ENCODE results near the gene PPP3CB.

PPP3CB gene

DNA sequence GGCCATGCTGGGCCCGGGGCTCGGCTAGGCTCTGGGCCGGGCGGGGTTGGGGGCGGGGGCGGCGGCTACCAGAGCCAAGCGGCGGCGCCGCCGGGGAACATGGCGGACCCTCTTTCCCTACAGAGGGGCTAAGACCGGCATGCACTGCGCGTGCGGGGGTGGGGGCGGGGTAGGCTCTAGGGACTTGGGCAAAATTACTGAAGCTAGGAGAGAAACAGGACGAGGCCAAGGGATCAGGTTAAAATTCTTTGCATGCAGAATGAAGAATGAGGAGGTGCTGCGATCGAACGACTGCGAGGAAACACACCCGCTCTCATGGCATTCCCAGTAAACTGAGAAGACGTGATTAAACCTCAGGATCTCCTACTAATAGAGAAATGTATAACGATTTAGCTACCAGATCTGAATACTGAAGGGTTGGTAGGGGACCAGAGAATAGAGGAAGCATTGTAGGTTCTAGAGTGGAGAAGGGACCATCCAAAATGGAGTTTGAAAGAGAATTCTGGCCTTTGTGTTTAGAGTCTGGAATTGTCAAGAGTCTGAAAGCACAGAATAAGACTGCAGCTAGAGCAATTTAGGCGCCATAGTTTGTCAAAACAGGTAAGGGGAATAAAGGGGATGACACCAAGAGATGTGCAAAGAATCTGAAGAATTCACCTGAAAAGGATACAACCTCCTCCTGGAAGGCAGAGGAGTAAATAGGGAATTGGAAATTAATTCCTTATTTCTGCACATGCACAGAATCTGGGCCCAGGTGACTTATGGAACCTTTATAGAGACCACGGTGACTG lies at the start of gene PPP3CB:
Gene PPP3CB, minus strand, starts transcription at position 141 of the 791 bp plus-strand sequence. Its CDS starts 135 bp downstream, at position 6.
- DNase-seq (ENCODE audit: low spot score): peak; percentile 89

DNA sequence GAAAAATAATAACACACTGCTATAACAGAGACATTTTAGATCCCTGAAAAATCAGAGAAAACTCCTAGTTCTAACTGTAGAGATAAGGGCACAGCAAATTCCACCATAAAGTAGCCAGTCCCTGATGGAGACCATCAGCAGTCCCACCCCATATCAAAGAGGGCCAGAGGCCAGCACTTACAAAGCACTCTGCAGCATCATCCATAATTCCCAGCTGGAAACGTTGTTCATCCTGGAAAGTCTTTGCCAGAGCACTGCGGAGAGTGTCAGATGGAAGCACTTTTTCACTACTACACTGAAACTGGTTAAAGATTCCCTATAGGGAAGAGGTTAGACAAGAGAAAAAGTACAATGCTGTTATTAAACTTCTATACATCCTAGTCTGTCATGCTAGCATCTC lies 49.5 kb upstream of the PPP3CB start:
- no peak for DNase-seq (ENCODE audit: low spot score)

DNA sequence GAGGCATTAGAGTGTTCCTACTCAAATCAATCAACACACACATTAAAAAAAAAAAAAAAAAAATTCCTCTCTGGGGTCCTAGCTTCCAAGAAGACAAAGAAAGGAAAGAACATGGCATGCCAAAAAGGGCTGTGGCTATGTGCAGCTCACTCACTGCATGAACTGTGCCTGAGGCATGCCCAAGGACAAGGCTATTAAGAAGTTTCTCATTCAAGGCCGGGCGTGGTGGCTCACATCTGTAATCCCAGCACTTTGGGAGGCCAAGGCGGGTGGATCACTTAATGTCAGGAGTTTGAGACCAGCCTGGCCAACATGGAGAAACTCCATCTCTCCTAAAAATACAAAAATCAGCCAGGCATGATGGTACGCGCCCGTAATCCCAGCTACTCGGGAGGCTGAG lies 41.9 kb upstream of the PPP3CB start:
- DNase-seq (ENCODE audit: low spot score): no peak

DNA sequence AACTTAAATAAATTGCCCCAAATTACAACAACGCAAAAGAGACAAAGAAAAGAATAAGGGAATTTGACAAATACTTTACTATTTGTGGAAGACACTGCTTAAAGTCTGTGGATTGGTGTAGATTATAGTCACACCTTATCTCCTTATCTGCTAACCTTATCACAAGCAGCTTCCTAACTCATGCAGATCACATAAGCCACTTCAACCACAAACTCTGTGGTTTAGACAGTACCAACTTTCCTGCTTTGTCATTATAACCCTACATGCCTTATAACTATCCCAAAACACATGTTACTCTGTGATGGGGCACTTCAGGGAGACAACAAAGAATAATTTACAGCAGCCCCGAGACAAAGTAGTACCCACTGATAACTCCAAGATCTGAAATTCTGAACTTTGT lies 41.5 kb upstream of the PPP3CB start:
- no peak for DNase-seq (ENCODE audit: low spot score)

DNA sequence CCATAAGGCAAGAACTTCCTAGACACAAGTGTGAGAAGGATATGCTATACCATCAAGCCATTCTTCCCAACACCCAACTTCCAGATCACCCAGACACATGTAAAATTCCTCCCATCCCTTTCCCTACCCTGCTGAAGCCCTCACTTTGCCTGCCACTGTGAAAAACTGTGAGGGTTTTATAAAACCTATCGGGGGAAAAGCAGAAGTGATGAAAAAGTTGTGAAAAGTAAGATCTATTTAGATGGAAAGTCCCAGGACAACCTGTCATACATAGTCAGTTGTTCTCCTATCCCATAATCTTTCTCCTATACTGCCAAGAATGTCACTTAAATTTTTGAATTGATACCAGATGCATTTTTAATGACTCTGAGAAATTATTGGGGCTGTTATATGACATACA lies 39.0 kb upstream of the PPP3CB start:
- DNase-seq (ENCODE audit: low spot score): no peak

DNA sequence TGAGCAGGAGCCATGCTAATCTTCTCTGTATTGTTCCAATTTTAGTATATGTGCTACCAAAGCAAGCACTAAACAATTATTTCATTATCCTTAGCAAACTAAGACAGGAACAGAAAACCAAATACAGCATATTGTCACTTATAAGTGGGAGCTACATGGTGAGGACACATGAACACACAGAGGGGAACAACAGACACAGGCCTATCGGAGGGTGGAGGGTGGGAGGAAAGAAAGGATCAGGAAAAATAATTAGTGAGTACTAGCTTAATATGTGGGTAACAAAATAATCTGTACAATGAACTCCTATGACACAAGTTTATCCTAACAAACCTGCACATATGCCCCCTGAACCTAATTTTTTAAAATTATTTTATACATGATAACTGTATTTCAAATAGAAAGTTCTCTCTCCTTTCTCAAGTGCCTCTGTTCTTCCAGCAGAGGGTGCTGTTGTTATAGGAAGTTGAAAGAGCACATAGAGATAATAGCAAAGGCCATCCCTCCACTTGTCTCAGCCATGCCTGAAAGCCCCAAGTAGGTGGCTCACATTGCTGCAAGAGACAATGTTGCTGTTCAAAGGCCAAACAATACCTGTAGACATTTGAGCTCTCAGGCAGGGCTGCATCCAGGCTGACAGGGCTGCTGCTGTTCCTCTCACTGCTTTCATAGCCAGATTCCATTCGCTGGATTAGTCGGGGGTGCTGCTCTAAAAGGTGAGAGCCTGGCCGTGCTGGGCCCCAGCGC lies 33.4 kb upstream of the PPP3CB start:
- DNase-seq (ENCODE audit: low spot score): peak; percentile 82

DNA sequence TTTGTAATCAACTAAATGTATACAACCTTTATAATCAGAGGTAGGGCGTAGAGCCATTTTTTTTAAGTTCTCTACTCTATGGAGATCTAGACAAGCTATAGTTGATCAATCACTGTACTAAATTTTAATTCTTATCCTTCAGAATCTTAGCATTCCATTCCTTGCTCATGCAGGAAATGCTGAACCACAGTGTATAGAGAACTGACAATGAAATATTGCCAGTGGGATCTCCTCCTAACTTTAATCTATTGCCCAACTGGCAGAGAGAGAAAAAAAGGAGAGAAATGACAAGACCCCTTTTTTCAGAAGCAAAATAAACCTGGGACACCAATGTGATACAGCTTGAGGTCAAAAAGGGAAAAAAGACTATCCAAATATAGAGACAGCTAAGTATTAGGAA lies 26.4 kb upstream of the PPP3CB start:
- no peak for DNase-seq (ENCODE audit: low spot score)

DNA sequence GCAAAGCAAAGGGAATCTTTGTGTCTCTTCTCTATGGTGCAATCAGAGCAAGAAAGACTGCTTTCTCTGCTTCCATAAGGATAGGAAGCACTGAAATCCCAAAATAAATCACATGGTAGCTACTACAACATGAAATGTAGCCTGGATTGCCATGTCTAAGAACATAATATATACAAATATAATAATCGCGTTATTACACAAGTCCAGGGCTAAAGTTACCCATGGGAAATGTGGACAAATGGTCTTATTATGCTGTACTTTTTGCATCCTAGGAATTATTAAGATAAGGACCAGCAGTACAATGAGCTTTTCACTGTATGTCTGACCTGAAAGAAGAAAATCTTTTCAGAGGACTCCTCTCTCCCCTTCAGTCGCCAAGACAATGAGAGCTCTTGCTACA lies 23.5 kb upstream of the PPP3CB start:
- DNase-seq (ENCODE audit: low spot score): no peak

DNA sequence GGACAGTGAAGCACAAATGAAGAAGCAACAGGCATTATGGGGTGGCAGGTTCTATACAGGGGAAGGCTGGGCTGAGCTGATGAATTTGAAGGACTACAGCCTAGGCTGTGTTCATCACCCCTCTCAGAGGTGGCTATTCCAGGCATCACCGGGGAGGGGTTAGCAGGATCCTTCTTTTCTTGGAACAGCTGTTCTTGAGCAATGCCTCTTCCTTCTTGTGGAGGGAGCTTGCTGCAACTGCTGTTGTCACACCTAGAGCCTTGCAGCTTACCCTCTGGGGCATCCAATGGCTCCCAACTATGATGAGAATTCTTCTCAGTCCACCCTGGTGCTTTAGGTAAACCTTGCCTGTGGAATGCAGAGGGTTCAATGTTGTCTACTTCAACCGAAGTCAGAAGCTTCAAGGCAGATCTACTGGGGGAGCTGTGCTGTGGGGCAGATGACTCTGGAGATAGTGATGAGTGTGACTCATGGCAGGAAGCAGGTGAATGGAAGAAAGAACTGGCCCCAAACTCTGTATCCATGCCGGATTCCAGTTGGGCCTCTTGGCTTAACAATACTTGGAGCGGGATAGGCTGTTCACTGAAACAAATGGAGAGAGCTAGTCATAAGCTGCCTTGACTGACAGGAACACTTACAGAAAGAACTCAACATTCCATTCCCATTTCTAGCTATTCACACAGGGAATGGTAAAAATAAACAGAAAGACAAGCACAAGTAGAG lies 21.5 kb upstream of the PPP3CB start:
- no peak for DNase-seq (ENCODE audit: low spot score)

DNA sequence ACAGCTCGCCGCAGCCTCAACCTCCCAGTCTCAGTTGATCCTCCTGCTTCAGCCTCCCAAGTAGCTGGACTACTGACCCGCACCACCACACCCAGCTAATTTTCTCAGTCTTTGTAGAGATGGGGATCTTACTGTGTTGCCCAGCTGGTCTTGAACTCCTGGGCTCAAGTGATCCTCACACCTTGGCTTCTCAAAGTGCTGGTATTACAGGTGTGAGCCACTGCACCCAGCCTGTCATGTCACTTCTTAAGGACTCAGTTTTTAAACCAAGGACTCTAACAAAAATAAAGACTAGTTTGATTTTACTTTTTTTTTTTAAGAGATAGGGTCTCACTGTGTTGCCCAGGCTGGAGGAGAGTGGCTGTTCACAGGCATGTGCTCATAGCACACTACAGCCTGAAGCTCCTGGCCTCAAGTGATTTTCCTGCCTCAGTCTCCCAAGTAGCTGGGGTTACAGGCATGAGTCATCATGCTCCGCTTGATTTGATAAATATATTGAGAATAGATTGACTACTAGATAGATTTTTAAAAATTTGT lies 16.5 kb upstream of the PPP3CB start:
- no peak for DNase-seq (ENCODE audit: low spot score)

DNA sequence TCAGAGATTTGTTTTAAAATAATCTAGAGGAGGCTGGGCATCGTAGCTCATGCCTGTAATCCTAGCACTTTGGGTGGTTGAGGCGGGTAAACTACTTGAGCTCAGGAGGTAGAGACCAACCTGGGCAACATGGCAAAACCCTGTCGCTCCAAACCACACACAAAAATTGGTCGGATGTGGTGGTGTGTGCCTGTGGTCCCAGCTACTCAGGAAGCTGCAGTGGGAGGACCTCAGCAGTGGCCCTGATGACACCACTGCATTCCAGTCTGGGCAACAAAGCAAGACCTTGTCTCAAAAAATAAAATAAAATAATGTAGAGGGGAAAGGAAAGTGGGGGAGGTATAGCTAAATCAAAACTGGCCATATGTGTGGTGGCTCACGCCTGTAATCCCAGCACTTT lies 13.9 kb upstream of the PPP3CB start:
- DNase-seq (ENCODE audit: low spot score): no peak

DNA sequence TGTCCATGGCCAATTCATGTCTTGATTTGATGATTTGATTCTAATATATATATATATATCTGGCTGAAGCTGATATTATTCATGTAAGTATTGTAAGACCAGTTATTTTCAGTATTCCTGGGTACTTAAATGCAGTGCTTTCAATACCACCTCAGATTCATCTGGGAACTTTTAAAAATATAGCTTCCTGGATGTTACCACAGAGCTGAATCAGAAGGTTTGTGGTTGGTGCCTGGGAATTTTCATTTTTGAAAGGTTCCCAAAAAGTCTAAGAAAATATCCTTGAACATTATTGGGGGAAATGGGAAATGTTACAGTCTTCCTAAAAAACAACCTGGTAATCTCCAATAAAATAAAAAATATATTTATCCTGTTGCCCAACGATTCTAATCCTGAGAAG lies 10.7 kb upstream of the PPP3CB start:
- no peak for DNase-seq (ENCODE audit: low spot score)

DNA sequence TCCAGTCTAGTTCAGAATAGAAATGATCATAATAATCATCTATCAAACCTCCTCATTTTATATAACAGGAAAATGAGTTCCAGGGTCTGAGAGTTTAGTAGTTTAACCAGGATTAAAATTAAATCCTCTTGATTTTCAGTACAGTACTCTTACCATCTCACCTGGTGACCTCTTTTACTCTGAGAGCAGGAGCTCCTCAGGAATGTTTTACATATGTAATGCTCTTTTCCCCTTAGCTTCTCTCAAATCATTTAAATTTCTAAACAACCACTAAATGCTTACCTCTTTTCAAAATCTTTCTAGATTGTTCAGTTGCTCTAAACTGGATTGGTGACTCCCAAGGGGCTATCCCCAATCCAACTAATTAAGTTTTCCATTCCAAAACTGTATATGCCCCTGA lies 10.2 kb upstream of the PPP3CB start:
- no peak for DNase-seq (ENCODE audit: low spot score)

DNA sequence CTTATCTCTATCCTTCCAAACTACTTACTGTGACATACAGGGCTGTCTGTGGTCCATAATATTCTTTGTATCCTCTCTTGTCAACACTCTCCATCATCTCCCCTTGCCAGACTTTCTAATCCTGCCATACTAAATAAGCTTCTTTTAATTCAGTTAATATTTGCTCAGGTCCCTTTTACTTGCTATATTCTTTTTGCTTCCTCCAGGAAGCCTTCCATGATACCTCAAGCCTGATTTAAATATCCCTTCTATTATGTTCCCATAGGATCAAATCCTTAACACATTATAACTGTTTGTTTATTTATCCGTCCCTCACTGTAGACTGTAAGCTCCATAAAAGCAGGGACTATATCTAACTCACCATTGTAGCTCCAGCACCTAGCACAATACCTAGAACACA lies 7.2 kb upstream of the PPP3CB start:
- DNase-seq (ENCODE audit: low spot score): no peak

DNA sequence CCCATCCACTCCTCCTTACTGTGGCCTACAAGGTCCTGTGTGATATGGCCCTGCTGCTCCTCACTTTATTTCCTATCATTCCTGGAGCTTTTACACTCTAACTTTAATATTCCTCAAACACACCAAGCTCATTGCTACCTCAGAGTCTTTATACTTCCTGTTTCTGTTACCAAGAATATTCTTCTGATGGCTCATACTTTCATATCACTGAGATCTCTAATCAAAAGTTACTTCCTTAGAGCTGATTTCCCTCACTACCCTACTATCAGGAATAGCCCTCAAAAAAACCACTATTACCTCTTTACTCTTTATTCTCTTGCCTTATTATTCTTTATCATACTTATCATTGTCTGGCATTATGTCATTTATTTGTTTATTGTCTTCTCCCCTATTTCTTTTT lies 5.8 kb upstream of the PPP3CB start:
- no peak for DNase-seq (ENCODE audit: low spot score)

DNA sequence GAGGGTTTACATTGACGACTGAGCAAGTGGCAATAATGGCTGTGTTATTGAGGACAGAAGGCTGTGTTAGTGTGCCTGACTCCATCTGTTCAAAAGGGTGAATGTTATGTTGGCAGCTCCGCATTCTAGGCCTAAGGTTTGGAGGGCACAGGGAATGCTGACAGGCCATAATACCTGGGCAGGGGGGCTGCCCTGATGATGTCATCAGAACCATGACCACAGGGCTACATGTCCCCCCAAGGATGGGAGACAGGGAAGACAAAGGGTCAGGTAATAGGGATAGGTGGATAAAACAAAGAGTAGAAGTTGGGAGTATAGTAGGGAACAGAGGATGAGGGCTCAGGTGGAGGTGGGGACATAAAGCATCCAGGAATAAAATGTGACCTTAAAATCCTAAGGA lies 1.8 kb upstream of the PPP3CB start:
- no peak for DNase-seq (ENCODE audit: low spot score)

DNA sequence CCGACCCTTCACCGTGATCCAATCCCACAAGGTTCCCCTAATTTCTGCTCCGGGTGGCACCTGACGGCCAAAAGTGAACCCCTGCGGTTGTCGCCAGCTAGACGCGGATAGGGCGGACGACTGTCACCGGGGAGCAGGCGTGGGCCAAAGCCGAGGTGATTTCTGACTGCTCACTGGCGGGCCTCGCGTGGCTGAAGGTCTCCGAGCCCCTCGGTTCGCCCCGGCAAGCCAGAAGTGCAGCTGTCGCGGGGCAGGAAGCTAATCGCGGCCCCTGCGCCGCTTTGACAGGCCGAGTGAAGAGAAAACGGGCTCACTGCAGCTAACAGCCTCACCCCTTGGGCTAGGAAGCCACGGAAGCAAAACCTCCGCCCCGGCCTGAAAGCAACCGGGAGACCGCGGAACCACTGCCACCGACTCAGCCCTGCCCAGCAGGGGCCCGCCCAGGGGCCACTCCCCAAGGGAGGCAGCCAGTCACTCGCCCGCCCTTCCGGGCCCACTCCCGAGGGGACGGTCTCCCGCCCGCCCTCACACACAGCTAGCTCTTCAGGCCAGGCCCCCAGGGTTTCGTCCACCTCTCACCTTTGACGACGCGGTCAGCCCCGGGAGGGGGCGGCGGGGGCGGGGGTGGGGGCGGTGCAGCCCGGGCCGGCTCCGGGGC lies 469 bp downstream of the PPP3CB start:
- DNase-seq (ENCODE audit: low spot score): peak; percentile 79

DNA sequence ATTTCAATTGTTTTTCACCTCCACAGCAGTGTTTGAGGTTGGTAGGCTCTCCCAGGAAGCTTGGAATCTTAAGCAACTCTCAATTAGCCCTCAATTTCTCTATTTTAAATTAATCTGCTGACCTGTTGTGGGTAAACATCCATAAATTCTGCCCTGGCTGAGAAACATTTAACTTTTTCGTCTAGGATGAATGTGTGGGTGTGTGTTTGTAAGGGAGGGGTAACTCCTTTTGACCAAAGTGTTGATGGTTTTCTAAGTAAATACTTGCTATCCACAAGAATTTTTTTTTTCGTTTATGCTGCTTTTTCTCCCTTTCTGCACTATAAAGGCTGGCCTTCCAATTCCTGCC lies 973 bp downstream of the PPP3CB start:
- DNase-seq (ENCODE audit: low spot score): no peak

DNA sequence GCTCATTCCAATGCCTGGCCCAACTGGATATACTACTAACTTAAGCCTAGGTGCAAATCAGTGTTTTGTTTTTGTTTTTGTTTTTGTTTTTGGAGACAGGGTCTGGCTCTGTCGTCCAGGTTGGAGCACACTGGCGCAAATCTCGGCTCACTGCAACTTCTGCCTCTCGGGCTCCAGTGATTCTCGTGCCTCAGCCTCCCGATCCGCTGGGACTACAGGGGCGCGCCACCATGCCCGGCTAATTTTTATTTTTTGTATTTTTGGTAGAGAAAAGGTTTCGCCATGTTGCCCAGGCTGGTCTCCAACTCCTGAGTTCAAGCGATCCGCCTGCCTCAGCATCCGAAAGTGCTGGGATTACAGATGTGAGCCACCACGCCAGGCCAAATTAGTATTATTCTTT lies 1.6 kb downstream of the PPP3CB start:
- no peak for DNase-seq (ENCODE audit: low spot score)

DNA sequence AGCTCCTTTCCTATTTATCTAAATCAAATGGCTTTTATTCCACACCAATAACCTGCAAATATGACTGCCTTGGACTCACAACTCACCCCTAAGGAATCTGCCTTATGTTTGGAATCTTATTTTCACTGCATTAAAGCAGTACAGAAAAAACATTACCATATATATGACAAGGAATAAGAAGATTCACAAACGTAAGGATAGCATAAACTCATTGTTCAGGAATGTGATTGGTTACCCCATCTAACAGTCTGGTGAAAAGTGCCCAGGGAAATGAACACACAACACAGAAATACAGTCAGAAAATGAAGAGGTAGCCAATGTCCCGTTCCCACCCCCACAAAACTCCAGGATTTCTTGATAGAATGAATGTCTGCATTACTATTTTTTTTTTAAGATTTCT lies 2.0 kb downstream of the PPP3CB start:
- no peak for DNase-seq (ENCODE audit: low spot score)

DNA sequence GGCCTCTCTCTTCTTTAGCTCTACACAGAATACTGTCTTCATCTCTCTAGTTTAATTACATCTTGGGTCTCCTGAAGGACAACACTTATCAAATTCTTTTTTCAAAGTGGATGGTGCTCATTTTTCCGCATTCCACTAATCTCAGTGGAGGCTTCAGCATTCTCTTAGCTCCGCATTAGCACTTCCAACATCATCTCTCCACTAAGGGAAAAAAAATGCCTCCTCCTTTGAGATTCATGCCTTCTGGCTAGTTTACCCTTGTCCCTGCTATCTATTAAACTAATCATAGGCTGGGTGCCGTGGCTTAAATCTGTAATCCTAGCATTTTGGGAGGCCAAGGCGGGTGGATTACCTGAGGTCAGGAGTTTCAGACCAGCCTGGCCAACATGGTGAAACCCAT lies 9.2 kb downstream of the PPP3CB start:
- DNase-seq (ENCODE audit: low spot score): no peak

DNA sequence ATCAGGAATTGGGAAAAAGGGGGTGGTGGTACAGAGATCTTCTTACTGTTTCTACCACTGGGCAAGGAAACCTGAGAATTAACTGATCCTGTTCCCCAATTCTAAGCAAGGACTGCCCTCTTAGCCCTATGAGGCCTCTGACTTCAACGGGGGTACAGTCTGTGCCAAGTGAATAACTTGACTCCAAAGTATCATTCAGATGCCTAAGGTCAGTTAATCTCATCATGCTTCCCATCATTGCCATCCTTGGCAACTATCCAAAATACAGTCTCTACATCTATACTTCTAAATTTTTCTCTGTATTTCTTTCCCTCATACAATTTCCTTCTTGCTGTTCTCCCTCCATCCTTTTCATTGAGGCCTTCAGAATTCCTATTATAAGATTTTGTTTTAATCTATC lies 10.5 kb downstream of the PPP3CB start:
- DNase-seq (ENCODE audit: low spot score): no peak
